ENCODE results near the gene CYP46A1.

DNA sequence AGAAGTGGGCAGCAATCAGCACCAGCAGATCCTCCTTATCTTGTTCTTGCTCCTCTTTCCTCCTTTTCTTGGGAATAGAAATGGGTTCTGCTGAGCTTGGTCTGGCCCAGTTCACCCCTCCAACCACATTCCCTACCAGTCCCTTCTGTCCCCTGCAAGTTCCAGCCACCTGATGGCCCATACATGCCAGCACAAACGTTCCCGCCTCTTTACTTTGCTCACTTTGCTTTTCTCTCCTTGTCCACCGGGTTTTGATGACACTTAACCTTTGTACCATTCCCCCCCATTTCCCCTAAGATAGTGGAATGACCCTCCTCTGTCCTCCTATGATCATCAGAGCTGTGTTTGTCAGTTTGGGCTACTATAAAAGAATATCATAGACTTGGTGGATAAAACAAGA lies 85.7 kb downstream of the CYP46A1 start:
- no peak for TF ChIP-seq EZH2phosphoT487 (conservative IDR thresholded peaks at IDR 0.05; ENCODE audit: low read length)
- TF ChIP-seq, protein P1, sequence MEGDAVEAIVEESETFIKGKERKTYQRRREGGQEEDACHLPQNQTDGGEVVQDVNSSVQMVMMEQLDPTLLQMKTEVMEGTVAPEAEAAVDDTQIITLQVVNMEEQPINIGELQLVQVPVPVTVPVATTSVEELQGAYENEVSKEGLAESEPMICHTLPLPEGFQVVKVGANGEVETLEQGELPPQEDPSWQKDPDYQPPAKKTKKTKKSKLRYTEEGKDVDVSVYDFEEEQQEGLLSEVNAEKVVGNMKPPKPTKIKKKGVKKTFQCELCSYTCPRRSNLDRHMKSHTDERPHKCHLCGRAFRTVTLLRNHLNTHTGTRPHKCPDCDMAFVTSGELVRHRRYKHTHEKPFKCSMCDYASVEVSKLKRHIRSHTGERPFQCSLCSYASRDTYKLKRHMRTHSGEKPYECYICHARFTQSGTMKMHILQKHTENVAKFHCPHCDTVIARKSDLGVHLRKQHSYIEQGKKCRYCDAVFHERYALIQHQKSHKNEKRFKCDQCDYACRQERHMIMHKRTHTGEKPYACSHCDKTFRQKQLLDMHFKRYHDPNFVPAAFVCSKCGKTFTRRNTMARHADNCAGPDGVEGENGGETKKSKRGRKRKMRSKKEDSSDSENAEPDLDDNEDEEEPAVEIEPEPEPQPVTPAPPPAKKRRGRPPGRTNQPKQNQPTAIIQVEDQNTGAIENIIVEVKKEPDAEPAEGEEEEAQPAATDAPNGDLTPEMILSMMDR (IDR thresholded peaks at IDR 0.05; ENCODE audit: insufficient read depth, low read length, poor library complexity, severe bottlenecking), result no peak

All from SU-DHL-6 (cell line).